A549 (cell line): Measurements from ENCODE around the gene TRPC6. TPM values are rescaled to one million over a fixed set of nuclear protein-coding genes. Genes with fewer than 3 reads are reported as not detected.

Experiments
- ATAC-seq, 2 experiments: fragments of 200-7000 bp in 1 of 2; fragments of >200 bp in 1 of 2; cut with Nextera tagmentation in 1 of 2; cut with Tn5 transposase in 1 of 2; 3 replicates each; pipeline versions ENCODE4 v1.8.0 to v1.9.1; 2018 to 2020; ENCODE audit warnings: mild to moderate bottlenecking in 1 of 2, moderate library complexity in 1 of 2
- CTCF ChIA-PET: fragments of 300-600 bp; sonication (Branson Sonifier 250); formaldehyde crosslinking; extraction: SDS; loops from one replicate; lab custom pipeline; 2021; ENCODE audit warnings: antibody characterized with exemption, inconsistent platforms; lab: Yijun Ruan, JAX
- POLR2A ChIA-PET: fragments of 350-600 bp; formaldehyde crosslinking; extraction: SDS; loops from one replicate; lab custom pipeline; 2021; ENCODE audit warnings: antibody characterized with exemption, inconsistent platforms; lab: Yijun Ruan, JAX
- DNase-seq, 2 experiments: peaks; one replicate each; pipeline versions ENCODE4 v3.0.0 to v3.0.0-alpha.2; 2011 to 2016; ENCODE audit warnings: low read depth in 1 of 2, low spot score in 1 of 2
- FAIRE-seq: peaks from 2 replicates; lab custom pipeline; 2011; peaks lifted over from hg19 to GRCh38; lab: Jason Lieb, UNC
- H3K27ac ChIP-seq, 2 experiments: fragments of >200 bp; sonication (Bioruptor Twin); formaldehyde crosslinking; 3 replicates each; pipeline ENCODE4 v1.5.1; 2016 to 2017
- H3K4me1 ChIP-seq: fragments of >200 bp; sonication (Bioruptor Twin); formaldehyde crosslinking; 3 replicates; pipeline ENCODE4 v1.6.1; 2016
- H3K4me2 ChIP-seq: fragments of >200 bp; sonication (Bioruptor Twin); formaldehyde crosslinking; 3 replicates; pipeline ENCODE4 v1.6.1; 2016
- H3K4me3 ChIP-seq: fragments of >200 bp; sonication (Bioruptor Twin); formaldehyde crosslinking; 3 replicates; pipeline ENCODE4 v1.5.1; 2016
- H3K9me3 ChIP-seq: fragments of >200 bp; sonication (Bioruptor Twin); formaldehyde crosslinking; 3 replicates; pipeline ENCODE4 v1.6.1; 2016
- ATOH8 ChIP-seq: fragments of 250-450 bp; sonication (Bioruptor Pico); IDR thresholded peaks from 2 replicates; pipeline ENCODE4 v1.5.0; 2020; ENCODE audit warnings: low read depth, mild to moderate bottlenecking, moderate library complexity
- CBX8 ChIP-seq: fragments of 200-600 bp; sonication (generic); IDR thresholded peaks from 2 replicates; pipeline ENCODE4 v1.6.1; 2016
- CEBPB ChIP-seq, 2 experiments: fragments of >200 bp in 1 of 2; sonication (Bioruptor Twin) in 1 of 2; formaldehyde crosslinking in 1 of 2; IDR thresholded peaks; 2 replicates each; pipeline ENCODE4 v1.6.1; 2012 to 2016
- CHD2 ChIP-seq: fragments of 150-350 bp; IDR thresholded peaks from 2 replicates; pipeline ENCODE4 v1.6.1; 2014; ENCODE audit warnings: low read length; ENCODE audit not compliant: partially characterized antibody
- CTCF ChIP-seq: fragments of >200 bp; sonication (Bioruptor Twin); formaldehyde crosslinking; IDR thresholded peaks from 3 replicates; pipeline ENCODE4 v1.5.1; 2016
- EHF ChIP-seq: fragments of 250-450 bp; sonication (Bioruptor Pico); IDR thresholded peaks from 2 replicates; pipeline ENCODE4 v1.5.0; 2020; ENCODE audit warnings: mild to moderate bottlenecking
- EHMT2 ChIP-seq: fragments of 200-600 bp; sonication (generic); IDR thresholded peaks from 2 replicates; pipeline ENCODE4 v1.6.1; 2016; ENCODE audit warnings: antibody characterized with exemption, low read depth, mild to moderate bottlenecking, moderate library complexity
- EP300 ChIP-seq, 2 experiments: fragments of >200 bp; sonication (Bioruptor Twin); formaldehyde crosslinking; IDR thresholded peaks; 2 replicates in 1 of 2; 3 replicates in 1 of 2; pipeline ENCODE4 v1.6.1; 2016 to 2017
- FOSB ChIP-seq: fragments of 250-450 bp; sonication (Bioruptor Pico); IDR thresholded peaks from 2 replicates; pipeline ENCODE4 v1.5.0; 2020; ENCODE audit warnings: mild to moderate bottlenecking, moderate library complexity
- HDAC2 ChIP-seq: fragments of 200-600 bp; sonication (generic); IDR thresholded peaks from 2 replicates; pipeline ENCODE4 v1.6.1; 2016
- HES2 ChIP-seq: fragments of >200 bp; sonication (Bioruptor Twin); formaldehyde crosslinking; IDR thresholded peaks from 2 replicates; pipeline ENCODE4 v1.6.1; 2016
- HOXA7 ChIP-seq: fragments of 250-450 bp; sonication (Bioruptor Pico); IDR thresholded peaks from 2 replicates; pipeline ENCODE4 v1.5.0; 2020; ENCODE audit warnings: mild to moderate bottlenecking, moderate library complexity
- JUN ChIP-seq, 2 experiments: fragments of >200 bp; sonication (Bioruptor Twin); formaldehyde crosslinking; IDR thresholded peaks; 2 replicates in 1 of 2; 3 replicates in 1 of 2; pipeline ENCODE4 v1.6.1; 2016 to 2017
- JUNB ChIP-seq: fragments of >200 bp; sonication (Bioruptor Twin); formaldehyde crosslinking; IDR thresholded peaks from 2 replicates; pipeline ENCODE4 v1.6.1; 2016
- MYC ChIP-seq: IDR thresholded peaks from 2 replicates; pipeline ENCODE4 v1.6.1; 2012; ENCODE audit warnings: mild to moderate bottlenecking, inconsistent platforms, low read length, improper control_type of control experiment, borderline replicate concordance
- NPAS2 ChIP-seq: fragments of 250-450 bp; sonication (Bioruptor Pico); IDR thresholded peaks from 2 replicates; pipeline ENCODE4 v1.8.0; 2022; ENCODE audit warnings: mild to moderate bottlenecking, moderate library complexity, borderline replicate concordance
- PBX3 ChIP-seq: IDR thresholded peaks from 2 replicates; pipeline ENCODE4 v1.6.1; 2012
- POLR2A ChIP-seq: IDR thresholded peaks from 2 replicates; pipeline ENCODE4 v1.6.1; 2012; ENCODE audit warnings: mild to moderate bottlenecking, low read length
- POLR2AphosphoS2 ChIP-seq: conservative IDR thresholded peaks from 2 replicates; pipeline ENCODE4 v1.6.1; 2012; ENCODE audit warnings: low read length, improper control_type of control experiment, inconsistent platforms
- RAD21 ChIP-seq, 2 experiments: fragments of >200 bp in 1 of 2; sonication (Bioruptor Twin) in 1 of 2; formaldehyde crosslinking in 1 of 2; IDR thresholded peaks in 1 of 2; conservative IDR thresholded peaks in 1 of 2; 2 replicates in 1 of 2; 3 replicates in 1 of 2; pipeline ENCODE4 v1.6.1; 2012 to 2018; ENCODE audit warnings: inconsistent platforms in 1 of 2
- RARB ChIP-seq: fragments of 250-450 bp; sonication (Bioruptor Pico); IDR thresholded peaks from 2 replicates; pipeline ENCODE4 v1.8.0; 2021; ENCODE audit warnings: mild to moderate bottlenecking, moderate library complexity
- RFX5 ChIP-seq: fragments of 450-650 bp; IDR thresholded peaks from 2 replicates; pipeline ENCODE4 v1.7.1; 2014; ENCODE audit warnings: antibody characterized with exemption, mild to moderate bottlenecking, moderate library complexity
- SREBF2 ChIP-seq: fragments of 450-650 bp; IDR thresholded peaks from 2 replicates; pipeline ENCODE4 v1.6.1; 2014; ENCODE audit warnings: mild to moderate bottlenecking, moderate library complexity
- TP53 ChIP-seq: fragments of 250-450 bp; sonication (Bioruptor Pico); IDR thresholded peaks from 2 replicates; pipeline ENCODE4 v1.5.0; 2021; ENCODE audit warnings: mild to moderate bottlenecking, moderate library complexity
- USF2 ChIP-seq: fragments of 450-650 bp; IDR thresholded peaks from 2 replicates; pipeline ENCODE4 v1.6.1; 2014; ENCODE audit warnings: antibody characterized with exemption
- ZC3H11A ChIP-seq: fragments of 450-650 bp; IDR thresholded peaks from 2 replicates; pipeline ENCODE4 v1.6.1; 2014; ENCODE audit warnings: antibody characterized with exemption, mild to moderate bottlenecking
- ZFP36 ChIP-seq: fragments of 450-650 bp; IDR thresholded peaks from 2 replicates; pipeline ENCODE4 v1.6.1; 2014; ENCODE audit warnings: borderline replicate concordance; ENCODE audit not compliant: partially characterized antibody
- ZNF302 ChIP-seq: fragments of 250-450 bp; sonication (Bioruptor Pico); IDR thresholded peaks from 2 replicates; pipeline ENCODE4 v1.9.0; 2021; ENCODE audit warnings: inconsistent platforms, mild to moderate bottlenecking, moderate library complexity
- ZSCAN20 ChIP-seq: fragments of 250-450 bp; sonication (Bioruptor Pico); IDR thresholded peaks from 2 replicates; pipeline ENCODE4 v1.8.0; 2022; ENCODE audit warnings: mild to moderate bottlenecking, moderate library complexity
- WGBS: methylation state at CpG from one replicate; pipeline ENCODE4 v1.1.6; 2017; ENCODE audit errors: missing lambda C conversion rate; 5-methylcytosine and 5-hydroxymethylcytosine counted together
- polyA plus RNA-seq, 4 experiments: library from polyadenylated mRNA; depleted of rRNA in 3 of 4; stranded (reverse); fragments of >200 nt; fragmentation: RNase III in 1 of 4; extraction: RNeasy Plus Mini Kit Qiagen cat#74134 plus additional on column Dnase treatment in 1 of 4; gene quantifications; 2 replicates in 3 of 4; 3 replicates in 1 of 4; pipeline ENCODE4 v1.2.3, GENCODE V29; 2011 to 2017

The TRPC6 gene
- polyA plus RNA-seq, 2 of the 4 experiments (the other 2 are of a cell fraction), result 0.70 to 1.0 TPM

GRCh38 chr11:101523634-101524260, 60.1 kb downstream of the TRPC6 start (continued):
- TF ChIP-seq RFX5 (no peak), HES2 (no peak), FOSB (CRISPR knock-in tag) (no peak), POLR2A (no peak), EP300 (IDR thresholded peaks at IDR 0.05) (no peak), RARB (CRISPR knock-in tag) (no peak)

- H3K4me1 ChIP-seq, result no peaks in the 10 kb centered on the region
- ATAC-seq (no peak), DNase-seq (no peak), FAIRE-seq (no peak)
- H3K4me2 ChIP-seq, result no peak overlapping the region
- H3K9me3 ChIP-seq, result no peaks in the 10 kb centered on the region
- POLR2A ChIA-PET, result no interaction called here
- no peak overlapping the region for H3K4me3 ChIP-seq
- CTCF ChIA-PET, result no interaction called here
- H3K27ac ChIP-seq, result no peak overlapping the region
- no peak for TF ChIP-seq NPAS2 (CRISPR knock-in tag)
- TF ChIP-seq JUNB, result no peak
- TF ChIP-seq ZNF302 (CRISPR knock-in tag), result no peak
- no peak for TF ChIP-seq ZFP36
- no peak for TF ChIP-seq CTCF
- TF ChIP-seq CEBPB (IDR thresholded peaks at IDR 0.05), result no peak
- TF ChIP-seq ATOH8 (CRISPR knock-in tag), result no peak
- no peak for TF ChIP-seq TP53
- TF ChIP-seq HOXA7 (CRISPR knock-in tag), result no peak
- TF ChIP-seq RARB (CRISPR knock-in tag), result no peak
- no peak for TF ChIP-seq HDAC2
- TF ChIP-seq EHF (CRISPR knock-in tag), result no peak
- no peak for TF ChIP-seq MYC
- TF ChIP-seq CHD2, result no peak
Observed at GRCh38 chr11:101523193-101523592, 60.6 kb downstream of the TRPC6 start.

GRCh38 chr11:101521821-101522220, 62.0 kb downstream of the TRPC6 start:
- POLR2A ChIA-PET, result no interaction called here
- TF ChIP-seq HES2 (no peak), EHF (CRISPR knock-in tag) (no peak)
- H3K9me3 ChIP-seq, result no peaks in the 10 kb centered on the region
- FAIRE-seq (no peak), DNase-seq (no peak), ATAC-seq (no peak)
- CTCF ChIA-PET, result no interaction called here
- no peaks in the 10 kb centered on the region for H3K4me1 ChIP-seq
- no peak overlapping the region for H3K4me2 ChIP-seq
- H3K27ac ChIP-seq, result no peak overlapping the region
- no peak overlapping the region for H3K4me3 ChIP-seq
- 29% methylated on average over 2 of the region's 2 CpGs for WGBS

GRCh38 chr11:101516546-101516945, 67.3 kb downstream of the TRPC6 start:
- ChIA-PET CTCF (no interaction called here), POLR2A (no interaction called here)
- Histone ChIP-seq H3K27ac (no peak overlapping the region), H3K9me3 (no peaks in the 10 kb centered on the region), H3K4me3 (no peak overlapping the region), H3K4me1 (no peaks in the 10 kb centered on the region), H3K4me2 (no peak overlapping the region)
- 76% methylated on average over 3 of the region's 3 CpGs for WGBS
- no peak for DNase-seq
- no peak for ATAC-seq
- no peak for FAIRE-seq
- TF ChIP-seq EHMT2, result no peak
- TF ChIP-seq USF2, result no peak
- TF ChIP-seq JUNB, result no peak
- no peak for TF ChIP-seq RAD21 (conservative IDR thresholded peaks at IDR 0.05 in 1 of 2, IDR thresholded peaks at IDR 0.05 in 1 of 2)
- TF ChIP-seq ZC3H11A, result no peak
- no peak for TF ChIP-seq SREBF2
- TF ChIP-seq ZNF302 (CRISPR knock-in tag), result no peak
- TF ChIP-seq PBX3, result no peak
- TF ChIP-seq MYC, result no peak
- TF ChIP-seq JUN (IDR thresholded peaks at IDR 0.05), result no peak
- no peak for TF ChIP-seq FOSB (CRISPR knock-in tag)
- no peak for TF ChIP-seq ZSCAN20 (CRISPR knock-in tag)
- no peak for TF ChIP-seq CBX8
- TF ChIP-seq POLR2AphosphoS2, result no peak
- TF ChIP-seq ZFP36, result no peak
